HL-60 (cell line): ENCODE results near the gene PDE11A.

ENCODE experiments used
- DNase-seq, 2 experiments: peaks; one replicate each; pipeline ENCODE4 v3.0.0-alpha.2; 2010 to 2020; ENCODE audit warnings: low read depth in 1 of 2, low spot score in 1 of 2
- H3K27ac ChIP-seq: fragments of 250-450 bp; sonication (Bioruptor Pico); replicated peaks from 2 replicates; pipeline ENCODE4 v1.5.1; 2020; ENCODE audit warnings: mild to moderate bottlenecking, moderate library complexity
- H3K27me3 ChIP-seq: fragments of 250-450 bp; sonication (Bioruptor Pico); 2 replicates; pipeline ENCODE4 v1.5.1; 2021; ENCODE audit warnings: mild to moderate bottlenecking, moderate library complexity; ENCODE audit not compliant: insufficient read depth, poor library complexity, severe bottlenecking
- H3K4me3 ChIP-seq: replicated peaks from 2 replicates; pipeline ENCODE4 v1.5.1; 2011; ENCODE audit warnings: mild to moderate bottlenecking, control low read depth, low read length; ENCODE audit not compliant: insufficient read depth
- GABPA ChIP-seq: IDR thresholded peaks from 2 replicates; pipeline ENCODE4 v1.6.1; 2012; ENCODE audit warnings: low read depth
- POLR2AphosphoS5 ChIP-seq: IDR thresholded peaks from 2 replicates; pipeline ENCODE4 v1.6.1; 2012; ENCODE audit warnings: low read depth
- SPI1 ChIP-seq: IDR thresholded peaks from 2 replicates; pipeline ENCODE4 v1.6.1; 2012; ENCODE audit warnings: low read depth, mild to moderate bottlenecking, borderline replicate concordance
- TF ChIP-seq, protein P1 (sequence below): IDR thresholded peaks from one replicate; pipeline ENCODE4 v1.5.1; 2011; ENCODE audit warnings: low read length, control low read depth, inconsistent platforms; ENCODE audit not compliant: insufficient read depth
- TF ChIP-seq, protein P2 (sequence below): IDR thresholded peaks from 2 replicates; pipeline ENCODE4 v1.6.1; 2012; ENCODE audit warnings: low read depth; ENCODE audit not compliant: insufficient replicate concordance

The PDE11A gene

DNA sequence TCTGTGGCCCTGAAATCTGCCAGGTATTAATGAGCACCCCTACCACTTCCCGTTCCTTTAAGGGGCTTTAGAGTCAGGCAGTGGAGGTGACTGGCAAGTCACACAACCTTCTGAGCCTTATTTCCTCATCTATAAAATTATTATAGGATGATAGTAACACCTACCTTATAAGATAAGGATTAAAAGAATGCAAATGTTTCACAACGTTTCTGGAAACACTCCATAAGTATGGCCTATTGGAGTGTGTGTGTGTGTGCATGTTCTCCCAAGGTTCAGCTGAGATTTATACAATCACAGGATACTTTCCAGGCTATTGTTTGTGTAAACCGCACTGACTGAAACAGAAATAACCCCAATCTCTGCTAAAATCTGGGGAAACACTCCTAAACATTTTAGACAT lies 176.0 kb downstream of the PDE11A start:
- DNase-seq, result no peak
- Histone ChIP-seq H3K27ac (no peak overlapping the region), H3K4me3 (no peak overlapping the region), H3K27me3 (no peaks in the 10 kb centered on the region)
- no peak for TF ChIP-seq POLR2AphosphoS5
- TF ChIP-seq, protein P1, sequence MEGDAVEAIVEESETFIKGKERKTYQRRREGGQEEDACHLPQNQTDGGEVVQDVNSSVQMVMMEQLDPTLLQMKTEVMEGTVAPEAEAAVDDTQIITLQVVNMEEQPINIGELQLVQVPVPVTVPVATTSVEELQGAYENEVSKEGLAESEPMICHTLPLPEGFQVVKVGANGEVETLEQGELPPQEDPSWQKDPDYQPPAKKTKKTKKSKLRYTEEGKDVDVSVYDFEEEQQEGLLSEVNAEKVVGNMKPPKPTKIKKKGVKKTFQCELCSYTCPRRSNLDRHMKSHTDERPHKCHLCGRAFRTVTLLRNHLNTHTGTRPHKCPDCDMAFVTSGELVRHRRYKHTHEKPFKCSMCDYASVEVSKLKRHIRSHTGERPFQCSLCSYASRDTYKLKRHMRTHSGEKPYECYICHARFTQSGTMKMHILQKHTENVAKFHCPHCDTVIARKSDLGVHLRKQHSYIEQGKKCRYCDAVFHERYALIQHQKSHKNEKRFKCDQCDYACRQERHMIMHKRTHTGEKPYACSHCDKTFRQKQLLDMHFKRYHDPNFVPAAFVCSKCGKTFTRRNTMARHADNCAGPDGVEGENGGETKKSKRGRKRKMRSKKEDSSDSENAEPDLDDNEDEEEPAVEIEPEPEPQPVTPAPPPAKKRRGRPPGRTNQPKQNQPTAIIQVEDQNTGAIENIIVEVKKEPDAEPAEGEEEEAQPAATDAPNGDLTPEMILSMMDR, result no peak
- TF ChIP-seq, protein P2, sequence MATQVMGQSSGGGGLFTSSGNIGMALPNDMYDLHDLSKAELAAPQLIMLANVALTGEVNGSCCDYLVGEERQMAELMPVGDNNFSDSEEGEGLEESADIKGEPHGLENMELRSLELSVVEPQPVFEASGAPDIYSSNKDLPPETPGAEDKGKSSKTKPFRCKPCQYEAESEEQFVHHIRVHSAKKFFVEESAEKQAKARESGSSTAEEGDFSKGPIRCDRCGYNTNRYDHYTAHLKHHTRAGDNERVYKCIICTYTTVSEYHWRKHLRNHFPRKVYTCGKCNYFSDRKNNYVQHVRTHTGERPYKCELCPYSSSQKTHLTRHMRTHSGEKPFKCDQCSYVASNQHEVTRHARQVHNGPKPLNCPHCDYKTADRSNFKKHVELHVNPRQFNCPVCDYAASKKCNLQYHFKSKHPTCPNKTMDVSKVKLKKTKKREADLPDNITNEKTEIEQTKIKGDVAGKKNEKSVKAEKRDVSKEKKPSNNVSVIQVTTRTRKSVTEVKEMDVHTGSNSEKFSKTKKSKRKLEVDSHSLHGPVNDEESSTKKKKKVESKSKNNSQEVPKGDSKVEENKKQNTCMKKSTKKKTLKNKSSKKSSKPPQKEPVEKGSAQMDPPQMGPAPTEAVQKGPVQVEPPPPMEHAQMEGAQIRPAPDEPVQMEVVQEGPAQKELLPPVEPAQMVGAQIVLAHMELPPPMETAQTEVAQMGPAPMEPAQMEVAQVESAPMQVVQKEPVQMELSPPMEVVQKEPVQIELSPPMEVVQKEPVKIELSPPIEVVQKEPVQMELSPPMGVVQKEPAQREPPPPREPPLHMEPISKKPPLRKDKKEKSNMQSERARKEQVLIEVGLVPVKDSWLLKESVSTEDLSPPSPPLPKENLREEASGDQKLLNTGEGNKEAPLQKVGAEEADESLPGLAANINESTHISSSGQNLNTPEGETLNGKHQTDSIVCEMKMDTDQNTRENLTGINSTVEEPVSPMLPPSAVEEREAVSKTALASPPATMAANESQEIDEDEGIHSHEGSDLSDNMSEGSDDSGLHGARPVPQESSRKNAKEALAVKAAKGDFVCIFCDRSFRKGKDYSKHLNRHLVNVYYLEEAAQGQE, result no peak
- TF ChIP-seq SPI1, result no peak
- no peak for TF ChIP-seq GABPA

DNA sequence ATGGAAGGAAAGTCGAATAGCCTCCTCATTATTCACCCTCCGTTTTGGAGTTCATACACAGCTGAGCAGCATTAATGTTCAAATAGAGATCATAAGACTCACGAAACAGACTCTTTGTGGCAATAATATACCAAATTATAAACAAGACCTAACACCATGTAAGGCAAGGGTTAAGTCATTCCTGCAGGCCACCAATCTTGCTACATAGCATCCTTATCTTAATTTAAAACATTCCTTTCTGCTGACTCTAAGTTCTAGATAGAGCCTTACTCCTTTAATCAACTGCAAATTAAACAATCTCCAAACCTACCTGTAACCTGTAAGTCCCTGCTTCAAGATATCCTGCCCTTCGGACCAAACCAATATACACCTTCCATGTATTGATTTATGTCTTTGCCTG lies 178.0 kb downstream of the PDE11A start:
- Histone ChIP-seq H3K27ac (no peak overlapping the region), H3K4me3 (no peak overlapping the region), H3K27me3 (peaks cover 2% of the 10 kb centered on the region)
- TF ChIP-seq, protein P1, result no peak
- DNase-seq, result no peak

DNA sequence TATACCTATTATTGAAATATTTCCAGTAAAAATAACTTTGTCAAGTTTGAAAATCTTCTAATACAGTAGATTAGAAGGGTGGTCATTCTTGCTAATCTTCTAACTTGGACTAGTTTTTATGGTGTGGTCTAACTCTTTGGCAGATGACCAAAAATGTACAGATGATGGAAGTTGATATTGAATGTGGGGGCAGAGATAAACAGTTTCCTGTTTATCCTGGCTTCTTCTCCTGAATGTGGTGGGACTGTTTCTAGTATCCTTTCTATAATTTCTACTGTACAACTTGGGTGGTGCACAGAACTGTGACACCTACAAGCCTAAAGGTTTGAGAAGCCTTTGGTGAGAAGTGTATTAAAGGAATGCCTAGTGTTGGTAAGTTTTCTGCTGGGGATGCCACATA lies 178.7 kb downstream of the PDE11A start:
- TF ChIP-seq GABPA, result no peak
- no peak for TF ChIP-seq SPI1
- no peak for TF ChIP-seq POLR2AphosphoS5
- TF ChIP-seq, protein P1, result no peak
- TF ChIP-seq, protein P2, result no peak
- no peak for DNase-seq

DNA sequence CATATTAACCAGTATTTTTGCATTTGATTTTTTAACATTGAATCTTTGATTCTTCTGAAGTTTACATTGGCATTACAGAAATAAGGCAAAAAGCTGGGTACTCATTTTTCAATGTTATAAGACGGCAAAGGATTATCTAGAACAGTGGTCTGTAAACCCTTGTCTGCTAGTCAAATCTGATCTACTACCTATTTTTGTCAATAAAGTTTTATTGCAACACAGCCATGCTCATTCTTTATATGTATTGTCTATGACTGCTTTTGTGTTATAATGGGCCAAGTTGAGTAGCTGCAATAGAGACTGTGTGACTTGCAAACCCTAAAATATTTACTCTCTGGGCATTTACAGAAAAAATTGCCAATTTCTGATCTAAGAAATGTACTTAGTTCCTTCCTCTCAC lies 181.0 kb downstream of the PDE11A start:
- no peak for DNase-seq
- H3K27ac ChIP-seq, result no peak overlapping the region
- peaks cover 2% of the 10 kb centered on the region for H3K27me3 ChIP-seq
- no peak overlapping the region for H3K4me3 ChIP-seq
- TF ChIP-seq GABPA (no peak), SPI1 (no peak), POLR2AphosphoS5 (no peak)
- TF ChIP-seq, protein P2, result no peak
- TF ChIP-seq, protein P1, result no peak

More for the DNA sequence above, 178.7 kb downstream of the PDE11A start:
- Histone ChIP-seq H3K27me3 (peaks cover 2% of the 10 kb centered on the region), H3K27ac (no peak overlapping the region), H3K4me3 (no peak overlapping the region)
